Karpas-422 (cell line): Measurements from ENCODE around the gene LPCAT2. TPM values are rescaled to one million over a fixed set of nuclear protein-coding genes. Genes with fewer than 3 reads are reported as not detected.

Source experiments
- DNase-seq: peaks from one replicate; pipeline ENCODE4 v3.0.0-alpha.2; 2015
- H2AFZ ChIP-seq: fragments of 200-600 bp; sonication (generic); 2 replicates; pipeline ENCODE4 v1.6.1; 2014; ENCODE audit warnings: antibody characterized with exemption, low read length, mixed read lengths
- H3K27ac ChIP-seq: fragments of 200-600 bp; sonication (generic); 2 replicates; pipeline ENCODE4 v1.5.1; 2014; ENCODE audit warnings: mild to moderate bottlenecking, low read length, moderate library complexity
- H3K27me3 ChIP-seq: fragments of 200-600 bp; sonication (generic); 2 replicates; pipeline ENCODE4 v1.6.1; 2014; ENCODE audit warnings: low read length, mixed read lengths
- H3K36me3 ChIP-seq: fragments of 200-600 bp; sonication (generic); 2 replicates; pipeline ENCODE4 v1.6.1; 2014; ENCODE audit warnings: low read length, mixed read lengths; ENCODE audit not compliant: insufficient read depth
- H3K4me1 ChIP-seq: fragments of 200-600 bp; sonication (generic); 2 replicates; pipeline ENCODE4 v1.6.1; 2014; ENCODE audit warnings: mild to moderate bottlenecking, low read length, mixed read lengths
- H3K4me2 ChIP-seq: fragments of 200-600 bp; sonication (generic); 2 replicates; pipeline ENCODE4 v1.6.1; 2014; ENCODE audit warnings: low read length, low read depth, mild to moderate bottlenecking; ENCODE audit not compliant: poor library complexity, severe bottlenecking
- H3K4me3 ChIP-seq: fragments of 200-600 bp; sonication (generic); 2 replicates; pipeline ENCODE4 v1.5.1; 2014; ENCODE audit warnings: mild to moderate bottlenecking, antibody characterized with exemption, low read length, mixed read lengths
- H3K79me2 ChIP-seq: fragments of 200-600 bp; sonication (generic); 2 replicates; pipeline ENCODE4 v1.6.1; 2014; ENCODE audit warnings: mild to moderate bottlenecking, low read length, mixed read lengths
- H3K9ac ChIP-seq: fragments of 200-600 bp; sonication (generic); 2 replicates; pipeline ENCODE4 v1.6.0; 2014; ENCODE audit warnings: low read length
- H3K9me2 ChIP-seq: fragments of 200-600 bp; sonication (generic), shearing (Covaris generic); replicated peaks from 2 replicates; pipeline ENCODE4 v1.6.0; 2014; ENCODE audit warnings: mild to moderate bottlenecking, low read length, moderate library complexity; ENCODE audit not compliant: insufficient read depth
- H3K9me3 ChIP-seq: fragments of 300-700, 200-600 bp; sonication (generic); 2 replicates; pipeline ENCODE4 v1.6.1; 2014; ENCODE audit warnings: low read length, mixed read lengths
- H4K20me1 ChIP-seq: fragments of 200-600 bp; sonication (generic); 2 replicates; pipeline ENCODE4 v1.6.1; 2014; ENCODE audit warnings: mild to moderate bottlenecking, antibody characterized with exemption, low read length, low read depth; ENCODE audit not compliant: insufficient read depth
- total RNA-seq: library from RNA; depleted of rRNA; stranded (reverse); fragments of >200 nt; shearing (Covaris generic); gene quantifications from 2 replicates; pipeline ENCODE4 v1.2.3, GENCODE V29; 2014; ENCODE audit warnings: low replicate concordance; rRNA removed

The LPCAT2 gene
- total RNA-seq, 1 experiment from 2014 or later: not detected

GRCh38 chr16:55634193-55634592, 125.3 kb downstream of the LPCAT2 start:
- Histone ChIP-seq H3K9ac (no peak overlapping the region), H3K27me3 (no peaks in the 10 kb centered on the region), H2AFZ (no peak overlapping the region), H3K4me1 (no peaks in the 10 kb centered on the region), H3K9me2 (no peaks in the 10 kb centered on the region), H3K36me3 (no peaks in the 10 kb centered on the region), H3K9me3 (no peaks in the 10 kb centered on the region), H3K79me2 (no peaks in the 10 kb centered on the region), H3K4me3 (no peak overlapping the region), H3K4me2 (no peak overlapping the region), H4K20me1 (no peaks in the 10 kb centered on the region), H3K27ac (no peak overlapping the region)
- DNase-seq: no peak

Other genes with a start within 250 kb of the LPCAT2 start
- gene IRX6, start 184.9 kb upstream of the LPCAT2 start, total RNA-seq: not detected in 2 replicates
- gene MMP2, start 29.9 kb upstream of the LPCAT2 start, total RNA-seq: not detected in 2 replicates
- gene CAPNS2, start 57.6 kb downstream of the LPCAT2 start, total RNA-seq: not detected in 2 replicates
- not detected in 2 replicates for gene SLC6A2, start 146.9 kb downstream of the LPCAT2 start, total RNA-seq